Choroid plexus epithelial cell (primary cell): ENCODE measurements around the gene ETFB.

Experiments used
- DNase-seq: peaks from one replicate; pipeline ENCODE4 v3.0.0-alpha.2; 2010; ENCODE audit warnings: low read depth
- H3K4me3 ChIP-seq: 2 replicates; pipeline ENCODE4 v1.5.1; 2011; ENCODE audit warnings: low read depth, mild to moderate bottlenecking, control low read depth, low read length, moderate library complexity
- TF ChIP-seq, protein P1 (sequence below): conservative IDR thresholded peaks from 2 replicates; pipeline ENCODE4 v1.5.1; 2011; ENCODE audit warnings: low read depth, mild to moderate bottlenecking, control low read depth, inconsistent platforms, low read length, moderate library complexity

ETFB gene

DNA sequence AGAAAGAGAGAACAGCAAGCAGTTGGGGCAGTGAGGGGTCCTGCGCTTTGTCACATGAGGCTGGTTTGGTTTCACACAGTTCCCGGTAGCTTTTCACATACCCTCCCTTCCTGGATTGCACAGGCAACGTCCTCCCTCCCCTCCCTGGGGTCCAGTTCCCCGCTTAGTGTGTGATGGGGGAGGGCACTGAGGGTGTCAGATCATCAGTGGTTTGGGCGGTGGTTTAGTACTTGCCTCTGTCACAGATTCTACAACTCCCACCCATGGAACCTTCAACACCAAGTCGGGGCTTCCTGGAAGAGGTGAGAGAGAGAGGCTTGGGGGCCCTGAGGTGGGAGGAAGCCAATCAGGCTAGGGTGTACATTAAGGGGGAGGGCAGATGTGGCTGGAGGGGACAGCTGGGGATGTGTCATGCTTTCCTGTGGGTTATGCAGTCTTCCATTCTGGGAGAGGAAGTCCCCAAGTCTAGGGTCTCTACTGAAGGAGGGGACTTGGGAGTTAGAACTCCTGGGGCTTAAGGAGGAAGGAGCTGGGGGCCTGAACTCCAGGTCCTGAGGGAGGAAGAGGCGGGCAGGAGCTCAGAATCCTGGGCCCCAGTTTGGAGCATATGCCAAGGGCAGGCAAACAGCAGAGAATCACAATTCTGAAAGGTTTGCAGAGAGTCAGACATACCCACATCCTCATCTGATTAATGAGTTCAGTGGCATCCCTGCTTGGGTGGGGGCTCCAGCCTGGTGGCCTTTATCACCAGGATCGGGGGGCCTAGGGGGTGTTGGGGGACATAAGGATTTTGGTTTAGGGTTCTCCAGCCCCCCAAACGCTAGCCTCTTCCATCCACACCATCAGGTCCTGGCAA is 6.7 kb upstream of the ETFB start, which contains the start of gene NKG7:
NKG7 (minus strand) TSS at position 6 of the 856 bp plus-strand sequence. CDS start 119 bp downstream, outside the sequence.
- DNase-seq: no peak
- TF ChIP-seq, protein P1, sequence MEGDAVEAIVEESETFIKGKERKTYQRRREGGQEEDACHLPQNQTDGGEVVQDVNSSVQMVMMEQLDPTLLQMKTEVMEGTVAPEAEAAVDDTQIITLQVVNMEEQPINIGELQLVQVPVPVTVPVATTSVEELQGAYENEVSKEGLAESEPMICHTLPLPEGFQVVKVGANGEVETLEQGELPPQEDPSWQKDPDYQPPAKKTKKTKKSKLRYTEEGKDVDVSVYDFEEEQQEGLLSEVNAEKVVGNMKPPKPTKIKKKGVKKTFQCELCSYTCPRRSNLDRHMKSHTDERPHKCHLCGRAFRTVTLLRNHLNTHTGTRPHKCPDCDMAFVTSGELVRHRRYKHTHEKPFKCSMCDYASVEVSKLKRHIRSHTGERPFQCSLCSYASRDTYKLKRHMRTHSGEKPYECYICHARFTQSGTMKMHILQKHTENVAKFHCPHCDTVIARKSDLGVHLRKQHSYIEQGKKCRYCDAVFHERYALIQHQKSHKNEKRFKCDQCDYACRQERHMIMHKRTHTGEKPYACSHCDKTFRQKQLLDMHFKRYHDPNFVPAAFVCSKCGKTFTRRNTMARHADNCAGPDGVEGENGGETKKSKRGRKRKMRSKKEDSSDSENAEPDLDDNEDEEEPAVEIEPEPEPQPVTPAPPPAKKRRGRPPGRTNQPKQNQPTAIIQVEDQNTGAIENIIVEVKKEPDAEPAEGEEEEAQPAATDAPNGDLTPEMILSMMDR: no peak
- H3K4me3 ChIP-seq: no peak within 1 kb of the TSS

GRCh38 chr19:51372021-51372648 is 5.9 kb upstream of the ETFB start:
- TF ChIP-seq, protein P1: no peak
- H3K4me3 ChIP-seq: no peak overlapping the region
- no peak for DNase-seq

DNA sequence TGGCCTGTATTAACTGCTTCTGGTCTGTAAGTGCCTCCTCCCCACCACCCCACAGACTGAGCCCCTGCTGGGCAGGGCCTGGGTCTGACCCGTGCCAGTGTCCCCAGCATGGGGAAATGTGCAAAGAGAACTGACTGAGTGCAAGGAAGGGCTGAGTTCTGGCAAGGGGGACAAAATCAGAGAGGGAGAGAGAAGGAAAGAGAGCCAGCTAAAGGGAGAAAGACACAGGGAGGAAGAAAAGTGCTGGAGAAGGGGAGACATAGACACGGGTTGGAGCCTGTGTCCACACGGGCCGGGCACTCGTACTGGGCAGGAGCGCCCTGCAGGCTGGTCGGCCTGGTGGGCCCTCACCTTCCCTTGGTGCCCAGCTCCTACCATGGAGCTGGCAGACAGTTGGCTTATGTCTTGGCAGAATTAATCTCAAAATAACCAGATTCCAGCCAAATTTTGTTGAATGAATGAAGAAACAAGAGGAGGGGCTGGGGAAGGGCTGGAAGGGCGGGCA is 5.0 kb upstream of the ETFB start:
- TF ChIP-seq, protein P1: no peak
- H3K4me3 ChIP-seq: no peak overlapping the region

DNA sequence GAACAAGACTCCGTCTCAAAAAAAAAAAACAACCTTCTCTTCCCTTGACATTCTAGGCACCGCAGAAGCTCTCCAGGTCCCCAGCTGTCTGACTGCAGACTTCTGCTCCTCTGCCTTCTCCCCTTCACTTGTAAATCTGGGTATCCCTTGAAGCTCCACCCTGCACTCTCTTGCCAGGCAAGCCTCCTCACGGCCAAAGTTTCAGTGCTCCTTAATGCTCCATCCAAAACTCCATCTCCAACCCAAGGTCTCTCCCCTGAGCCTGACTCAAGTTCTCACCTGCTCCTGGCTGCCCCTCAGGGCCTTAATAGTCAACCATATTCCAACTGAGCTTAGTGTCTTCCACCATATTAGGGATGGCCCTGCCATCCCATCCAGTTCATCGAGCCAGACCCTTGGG is 4.0 kb upstream of the ETFB start:
- no peak overlapping the region for H3K4me3 ChIP-seq
- DNase-seq: no peak
- TF ChIP-seq, protein P1: no peak

More for the DNA sequence above, 5.0 kb upstream of the ETFB start:
- DNase-seq: no peak

GRCh38 chr19:51368366-51369282 is 2.4 kb upstream of the ETFB start, which contains the start of gene CLDND2:
CLDND2 (minus strand) TSS chr19:51369003; CDS start chr19:51368577, 426 bp downstream.
- no peak for DNase-seq

More at GRCh38 chr19:51368366-51369282, 2.4 kb upstream of the ETFB start, which contains the start of gene CLDND2:
- TF ChIP-seq, protein P1: no peak
- peak within 1 kb of the TSS; percentile 94 for H3K4me3 ChIP-seq
